Activated CD4-positive, alpha-beta T cell treated with anti-CD3 and anti-CD28 coated beads for 24 hours (primary cell): ENCODE measurements around the gene TAS1R3.

Source experiments
- DNase-seq, 2 donors: peaks; one replicate each; pipeline ENCODE4 v3.0.0-alpha.2; 2020; ENCODE audit warnings: low read depth in 2 of 2

TAS1R3 gene

GRCh38 chr1:1324084-1324523, 7.0 kb upstream of the TAS1R3 start:
- DNase-seq, result no peak

DNA sequence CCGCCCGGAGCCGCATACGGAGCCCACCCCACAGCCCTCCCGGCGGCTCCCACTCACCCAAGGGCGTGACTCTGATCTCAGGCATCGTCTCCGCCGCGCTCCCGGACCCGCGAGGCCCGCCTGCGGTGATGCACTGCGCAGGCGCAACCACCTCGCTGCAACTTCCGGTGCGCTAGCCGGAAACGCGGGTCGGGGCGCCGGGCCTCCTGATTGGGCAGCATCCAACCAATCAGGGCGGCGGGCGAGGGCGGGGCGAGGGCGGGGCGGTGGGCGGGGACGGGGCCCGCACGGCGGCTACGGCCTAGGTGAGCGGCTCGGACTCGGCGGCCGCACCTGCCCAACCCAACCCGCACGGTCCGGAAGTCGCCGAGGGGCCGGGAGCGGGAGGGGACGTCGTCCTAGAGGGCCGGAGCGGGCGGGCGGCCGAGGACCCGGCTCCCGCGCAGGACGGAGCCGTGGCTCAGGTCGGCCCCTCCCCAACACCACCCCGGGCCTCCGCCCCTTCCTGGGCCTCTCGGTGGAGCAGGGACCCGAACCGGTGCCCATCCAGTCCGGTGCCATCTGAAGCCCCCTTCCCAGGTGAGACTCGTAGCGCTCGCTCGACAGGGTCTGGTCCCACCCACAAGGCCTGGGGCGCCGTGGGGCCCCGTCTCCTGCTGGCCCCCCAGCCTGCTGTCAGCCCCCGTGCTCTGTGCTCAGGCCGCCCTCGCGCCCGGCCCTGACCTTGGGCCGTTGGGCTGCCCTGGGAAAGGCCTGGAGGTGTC, 6.4 kb upstream of the TAS1R3 start, which contains the start of the genes CPTP and INTS11:
CPTP (plus strand) TSS at position 279 of the 764 bp plus-strand sequence. CDS start 2,109 bp downstream, outside the sequence.
INTS11 (minus strand) TSS at position 137 of the 764 bp plus-strand sequence; CDS start at position 85, 52 bp downstream.
- DNase-seq, result peak; percentile 89 to 94

DNA sequence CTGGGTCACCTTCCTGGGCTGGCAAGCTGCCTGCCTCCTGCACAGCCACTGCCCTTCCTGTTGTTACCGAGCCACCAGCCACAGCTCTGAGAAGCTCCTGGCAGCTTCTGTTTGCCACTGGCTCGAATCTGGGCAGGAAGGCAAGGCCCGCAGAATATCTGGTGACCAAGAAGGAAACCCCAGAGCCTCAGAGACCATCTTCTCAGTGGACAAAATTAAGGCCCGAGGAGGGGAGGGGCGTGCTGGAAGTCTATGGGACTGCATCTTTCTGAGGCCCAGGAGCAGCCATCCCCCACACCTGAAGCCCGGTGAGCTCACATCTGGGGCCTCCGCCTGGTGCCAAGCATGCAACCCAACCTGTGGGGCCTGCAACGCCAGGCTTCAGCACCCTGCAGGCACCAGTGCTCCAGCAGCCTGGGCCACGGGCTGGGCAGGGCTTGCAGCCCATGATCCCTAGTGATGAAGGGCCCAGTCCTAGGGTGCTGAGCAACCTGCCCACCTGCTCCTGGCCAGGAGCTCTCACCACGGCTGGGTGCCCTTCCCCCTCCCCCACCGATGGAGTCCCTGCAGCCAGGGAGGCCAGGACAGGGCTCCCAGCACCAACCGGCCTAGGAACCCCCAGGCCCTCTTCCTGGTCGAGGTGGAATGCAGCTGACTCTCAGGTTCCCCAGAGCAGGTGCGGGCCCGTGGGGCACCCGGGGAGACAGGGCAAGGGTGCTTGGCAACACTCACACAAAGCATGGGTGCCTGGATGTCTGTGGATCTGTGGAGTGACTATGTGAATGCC, 5.6 kb upstream of the TAS1R3 start:
- no peak for DNase-seq

GRCh38 chr1:1326075-1326605, 4.9 kb upstream of the TAS1R3 start:
- DNase-seq, result no peak

DNA sequence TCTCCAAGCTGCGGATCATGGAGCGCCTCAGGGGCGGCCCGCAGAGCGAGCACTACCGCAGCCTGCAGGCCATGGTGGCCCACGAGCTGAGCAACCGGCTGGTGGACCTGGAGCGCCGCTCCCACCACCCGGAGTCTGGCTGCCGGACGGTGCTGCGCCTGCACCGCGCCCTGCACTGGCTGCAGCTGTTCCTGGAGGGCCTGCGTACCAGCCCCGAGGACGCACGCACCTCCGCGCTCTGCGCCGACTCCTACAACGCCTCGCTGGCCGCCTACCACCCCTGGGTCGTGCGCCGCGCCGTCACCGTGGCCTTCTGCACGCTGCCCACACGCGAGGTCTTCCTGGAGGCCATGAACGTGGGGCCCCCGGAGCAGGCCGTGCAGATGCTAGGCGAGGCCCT, 3.8 kb upstream of the TAS1R3 start:
- DNase-seq, result no peak

DNA sequence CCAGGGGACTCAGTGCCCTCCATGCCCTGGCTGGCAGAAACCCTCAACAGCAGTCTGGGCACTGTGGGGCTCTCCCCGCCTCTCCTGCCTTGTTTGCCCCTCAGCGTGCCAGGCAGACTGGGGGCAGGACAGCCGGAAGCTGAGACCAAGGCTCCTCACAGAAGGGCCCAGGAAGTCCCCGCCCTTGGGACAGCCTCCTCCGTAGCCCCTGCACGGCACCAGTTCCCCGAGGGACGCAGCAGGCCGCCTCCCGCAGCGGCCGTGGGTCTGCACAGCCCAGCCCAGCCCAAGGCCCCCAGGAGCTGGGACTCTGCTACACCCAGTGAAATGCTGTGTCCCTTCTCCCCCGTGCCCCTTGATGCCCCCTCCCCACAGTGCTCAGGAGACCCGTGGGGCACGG, 2.8 kb upstream of the TAS1R3 start:
- no peak for DNase-seq

DNA sequence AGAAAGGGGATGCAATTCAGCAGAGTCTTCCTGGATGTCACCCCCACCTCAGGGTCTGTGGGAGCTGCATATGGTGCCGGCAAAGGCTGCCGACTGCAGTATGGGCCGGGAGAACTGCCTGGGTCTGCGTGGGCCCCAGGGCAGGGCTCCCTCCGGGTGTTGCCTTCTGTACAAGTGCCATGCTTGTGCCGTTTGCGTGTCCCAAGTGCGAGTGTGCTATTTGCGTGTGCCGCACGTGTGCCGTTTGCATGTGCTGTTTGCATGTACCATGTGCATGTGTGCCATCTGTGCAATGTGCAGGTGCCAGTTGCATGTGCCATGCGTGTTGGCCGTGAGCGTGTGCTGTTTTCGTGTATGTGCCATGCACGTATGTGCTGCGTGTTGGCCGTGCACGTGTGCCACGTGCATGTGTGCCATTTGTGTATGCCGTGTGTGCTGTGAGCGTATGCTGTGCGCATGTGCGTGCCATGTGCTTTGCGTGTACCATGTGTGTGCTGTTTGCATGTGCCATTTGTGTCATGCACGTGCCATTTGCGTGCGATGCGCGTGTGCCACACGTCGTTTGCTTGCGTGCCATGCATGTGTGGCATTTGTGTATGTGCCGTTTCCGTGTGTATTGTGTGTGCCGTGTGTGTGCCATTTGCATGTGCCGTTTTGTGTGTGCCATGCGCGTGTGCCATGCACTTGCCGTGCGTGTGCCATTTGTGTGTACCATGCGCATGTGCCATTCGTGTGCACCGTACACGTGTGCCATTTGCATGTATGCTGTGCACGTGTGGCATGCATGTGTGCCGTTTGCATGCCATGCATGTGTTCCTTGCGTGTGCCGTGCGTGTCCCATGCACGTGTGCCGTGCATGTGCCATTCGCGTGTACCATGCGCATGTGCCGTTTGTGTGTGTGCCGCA, 1.5 kb upstream of the TAS1R3 start:
- no peak for DNase-seq

DNA sequence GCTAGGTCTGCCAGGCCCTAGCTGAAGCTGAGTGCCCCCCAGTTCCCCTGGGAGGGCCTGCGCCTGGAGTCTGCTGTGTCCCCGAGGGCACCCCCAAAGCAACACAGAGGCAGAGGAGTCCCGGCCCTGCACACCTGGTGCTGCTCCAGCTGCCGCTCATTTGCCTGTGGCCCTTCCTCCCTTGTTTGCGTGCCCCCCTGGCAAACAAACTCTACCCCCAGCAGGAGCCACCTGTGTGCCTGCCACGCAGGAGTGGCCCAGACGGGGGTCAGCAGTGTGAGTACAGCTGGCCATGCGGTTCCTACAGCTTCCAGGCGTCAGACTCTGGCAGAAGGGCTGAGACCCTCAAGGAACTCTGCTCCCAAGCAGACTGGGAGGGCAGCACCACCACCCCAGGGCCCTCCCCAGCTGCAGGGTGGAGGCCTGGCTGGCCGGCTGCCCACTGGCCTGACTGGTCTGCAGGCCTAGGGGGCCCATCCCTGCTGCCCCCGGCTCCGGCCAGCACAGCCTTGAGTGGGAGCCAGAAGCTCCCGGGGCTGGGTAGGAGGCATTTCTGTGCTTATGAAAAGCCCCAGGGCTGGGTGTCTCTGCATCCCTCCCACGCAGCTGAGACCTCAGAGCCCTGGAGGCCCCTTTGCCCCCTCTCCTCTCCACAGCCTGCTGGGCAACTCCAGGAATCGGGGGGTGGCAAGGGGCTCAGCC, 563 bp upstream of the TAS1R3 start:
- no peak for DNase-seq

DNA sequence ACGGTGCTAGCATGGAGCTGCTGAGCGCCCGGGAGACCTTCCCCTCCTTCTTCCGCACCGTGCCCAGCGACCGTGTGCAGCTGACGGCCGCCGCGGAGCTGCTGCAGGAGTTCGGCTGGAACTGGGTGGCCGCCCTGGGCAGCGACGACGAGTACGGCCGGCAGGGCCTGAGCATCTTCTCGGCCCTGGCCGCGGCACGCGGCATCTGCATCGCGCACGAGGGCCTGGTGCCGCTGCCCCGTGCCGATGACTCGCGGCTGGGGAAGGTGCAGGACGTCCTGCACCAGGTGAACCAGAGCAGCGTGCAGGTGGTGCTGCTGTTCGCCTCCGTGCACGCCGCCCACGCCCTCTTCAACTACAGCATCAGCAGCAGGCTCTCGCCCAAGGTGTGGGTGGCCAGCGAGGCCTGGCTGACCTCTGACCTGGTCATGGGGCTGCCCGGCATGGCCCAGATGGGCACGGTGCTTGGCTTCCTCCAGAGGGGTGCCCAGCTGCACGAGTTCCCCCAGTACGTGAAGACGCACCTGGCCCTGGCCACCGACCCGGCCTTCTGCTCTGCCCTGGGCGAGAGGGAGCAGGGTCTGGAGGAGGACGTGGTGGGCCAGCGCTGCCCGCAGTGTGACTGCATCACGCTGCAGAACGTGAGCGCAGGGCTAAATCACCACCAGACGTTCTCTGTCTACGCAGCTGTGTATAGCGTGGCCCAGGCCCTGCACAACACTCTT, 1.1 kb downstream of the TAS1R3 start:
- no peak for DNase-seq

GRCh38 chr1:1332774-1333480, 1.8 kb downstream of the TAS1R3 start:
- DNase-seq, result no peak

DNA sequence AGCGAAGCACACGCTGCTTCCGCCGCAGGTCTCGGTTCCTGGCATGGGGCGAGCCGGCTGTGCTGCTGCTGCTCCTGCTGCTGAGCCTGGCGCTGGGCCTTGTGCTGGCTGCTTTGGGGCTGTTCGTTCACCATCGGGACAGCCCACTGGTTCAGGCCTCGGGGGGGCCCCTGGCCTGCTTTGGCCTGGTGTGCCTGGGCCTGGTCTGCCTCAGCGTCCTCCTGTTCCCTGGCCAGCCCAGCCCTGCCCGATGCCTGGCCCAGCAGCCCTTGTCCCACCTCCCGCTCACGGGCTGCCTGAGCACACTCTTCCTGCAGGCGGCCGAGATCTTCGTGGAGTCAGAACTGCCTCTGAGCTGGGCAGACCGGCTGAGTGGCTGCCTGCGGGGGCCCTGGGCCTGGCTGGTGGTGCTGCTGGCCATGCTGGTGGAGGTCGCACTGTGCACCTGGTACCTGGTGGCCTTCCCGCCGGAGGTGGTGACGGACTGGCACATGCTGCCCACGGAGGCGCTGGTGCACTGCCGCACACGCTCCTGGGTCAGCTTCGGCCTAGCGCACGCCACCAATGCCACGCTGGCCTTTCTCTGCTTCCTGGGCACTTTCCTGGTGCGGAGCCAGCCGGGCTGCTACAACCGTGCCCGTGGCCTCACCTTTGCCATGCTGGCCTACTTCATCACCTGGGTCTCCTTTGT, 2.6 kb downstream of the TAS1R3 start:
- no peak for DNase-seq

GRCh38 chr1:1334835-1335234, 3.8 kb downstream of the TAS1R3 start:
- DNase-seq, result no peak

GRCh38 chr1:1335283-1335682, 4.2 kb downstream of the TAS1R3 start:
- no peak for DNase-seq

DNA sequence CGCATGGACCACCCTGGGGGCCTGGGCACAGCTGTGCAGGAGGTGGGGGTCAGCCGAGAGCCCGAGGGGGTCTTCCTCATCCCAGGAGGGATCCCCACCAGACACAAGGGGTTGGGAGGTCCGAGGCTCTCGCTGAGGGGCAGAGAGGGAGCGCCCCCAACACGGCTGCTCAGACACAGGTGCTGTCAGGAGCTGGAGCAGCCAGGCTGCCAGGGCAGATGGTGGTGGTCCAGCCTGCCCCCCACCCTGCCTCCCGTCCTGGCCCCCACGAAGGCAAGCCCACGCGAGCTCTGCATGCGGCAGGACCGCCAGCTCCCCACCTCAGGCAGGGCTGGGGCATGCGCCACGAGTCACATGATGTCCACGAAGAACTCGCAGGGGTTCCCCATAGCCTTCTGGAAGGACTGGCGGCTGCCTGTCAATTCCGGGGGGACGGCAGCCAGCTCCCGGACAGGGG, 4.7 kb downstream of the TAS1R3 start:
- DNase-seq, result no peak

- no peak for DNase-seq
Observed at GRCh38 chr1:1336446-1336845, 5.4 kb downstream of the TAS1R3 start.

- no peak for DNase-seq
Observed at GRCh38 chr1:1336931-1337792, 6.1 kb downstream of the TAS1R3 start.

- peak; percentile 35 to 40 for DNase-seq
Observed at GRCh38 chr1:1337793-1338147, 6.7 kb downstream of the TAS1R3 start.

- no peak for DNase-seq
Observed at GRCh38 chr1:1338278-1338677, 7.2 kb downstream of the TAS1R3 start.
